Measurements from ENCODE around the gene JPT2. TPM values are rescaled to one million over a fixed set of nuclear protein-coding genes. Genes with fewer than 3 reads are reported as not detected.
"Not testable (repeated sequence)": the region's sequence is repeated elsewhere in the genome, so short reads cannot be mapped to it uniquely, and the experiment has no call there.

JPT2 gene
- polyA plus RNA-seq, 1 experiment = 41.2 TPM

- TF ChIP-seq CTCF (IDR thresholded peaks at IDR 0.05; ENCODE audit: low read depth, low read length) = no peak
- POLR2A ChIA-PET = interaction anchor here (0.7 kb wide), 1 partner anchor 272 kb away, joined by 5 read pairs; no protein-coding TSS in a partner anchor
- Histone ChIP-seq H3K4me3 (ENCODE audit: low read depth, low read length) (no peak overlapping the region), H3K27ac (ENCODE audit: low read depth, low read length) (no peak overlapping the region), H3K9me3 (ENCODE audit: control insufficient read depth, insufficient read depth, low read length) (no peaks in the 10 kb centered on the region; the same call in 1 of the 2 replicates), H3K27me3 (ENCODE audit: control insufficient read depth, insufficient read depth, low read length) (no peaks in the 10 kb centered on the region)
- no peak for DNase-seq (ENCODE audit: low read depth, low spot score)
- CTCF ChIA-PET = no interaction called here
These were observed 32.9 kb downstream of the JPT2 start for GRCh38 chr16:1710811-1711507.

DNA sequence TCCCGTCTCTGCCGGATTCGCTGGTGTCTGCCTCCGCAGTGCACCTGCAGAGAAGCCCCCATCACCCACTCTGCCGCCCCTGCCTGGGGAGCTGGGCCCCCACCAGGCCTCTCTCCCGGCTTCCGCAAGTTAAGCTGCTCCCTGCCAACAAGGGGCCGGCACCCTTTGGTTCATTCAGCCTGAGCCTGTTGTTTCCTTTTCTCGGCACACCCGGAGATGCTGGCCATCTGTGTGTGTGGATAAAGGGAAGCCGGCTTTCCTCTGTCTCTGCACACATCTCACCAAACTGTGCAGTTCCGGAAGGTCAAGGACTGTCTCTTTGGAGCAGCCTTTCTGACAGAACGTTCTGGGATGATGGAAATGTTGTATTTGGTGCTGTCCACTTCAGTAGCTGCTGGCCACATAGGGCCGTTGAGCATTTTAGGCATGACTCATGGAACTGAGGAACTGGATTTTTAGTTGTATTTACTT lies 34.7 kb downstream of the JPT2 start:
- ChIA-PET CTCF (no interaction called here), POLR2A (no interaction called here)
- H3K9me3 ChIP-seq (ENCODE audit: control insufficient read depth, insufficient read depth, low read length) = no peaks in the 10 kb centered on the region; the same call in 1 of the 2 replicates
- DNase-seq (ENCODE audit: low read depth, low spot score) = no peak
- no peak for TF ChIP-seq CTCF (IDR thresholded peaks at IDR 0.05; ENCODE audit: low read depth, low read length)
- no peaks in the 10 kb centered on the region for H3K27me3 ChIP-seq (ENCODE audit: control insufficient read depth, insufficient read depth, low read length)
- H3K27ac ChIP-seq (ENCODE audit: low read depth, low read length) = no peak overlapping the region
- H3K4me3 ChIP-seq (ENCODE audit: low read depth, low read length) = no peak overlapping the region

GRCh38 chr16:1713331-1713730 lies 35.3 kb downstream of the JPT2 start:
- ChIA-PET POLR2A (no interaction called here), CTCF (no interaction called here)
- Histone ChIP-seq H3K9me3 (ENCODE audit: control insufficient read depth, insufficient read depth, low read length) (no peaks in the 10 kb centered on the region; the same call in 1 of the 2 replicates), H3K4me3 (ENCODE audit: low read depth, low read length) (no peak overlapping the region), H3K27ac (ENCODE audit: low read depth, low read length) (no peak overlapping the region), H3K27me3 (ENCODE audit: control insufficient read depth, insufficient read depth, low read length) (no peaks in the 10 kb centered on the region)
- no peak for DNase-seq (ENCODE audit: low read depth, low spot score)
- no peak for TF ChIP-seq CTCF (IDR thresholded peaks at IDR 0.05; ENCODE audit: low read depth, low read length)

- no peak overlapping the region for H3K27ac ChIP-seq (ENCODE audit: low read depth, low read length)
- ChIA-PET POLR2A (no interaction called here), CTCF (no interaction called here)
- no peak for TF ChIP-seq CTCF (IDR thresholded peaks at IDR 0.05; ENCODE audit: low read depth, low read length)
- H3K4me3 ChIP-seq (ENCODE audit: low read depth, low read length) = no peak overlapping the region
- DNase-seq (ENCODE audit: low read depth, low spot score) = no peak
- no peaks in the 10 kb centered on the region for H3K27me3 ChIP-seq (ENCODE audit: control insufficient read depth, insufficient read depth, low read length)
- no peaks in the 10 kb centered on the region; the same call in 1 of the 2 replicates for H3K9me3 ChIP-seq (ENCODE audit: control insufficient read depth, insufficient read depth, low read length)
These were observed 35.9 kb downstream of the JPT2 start for GRCh38 chr16:1713933-1714332.

DNA sequence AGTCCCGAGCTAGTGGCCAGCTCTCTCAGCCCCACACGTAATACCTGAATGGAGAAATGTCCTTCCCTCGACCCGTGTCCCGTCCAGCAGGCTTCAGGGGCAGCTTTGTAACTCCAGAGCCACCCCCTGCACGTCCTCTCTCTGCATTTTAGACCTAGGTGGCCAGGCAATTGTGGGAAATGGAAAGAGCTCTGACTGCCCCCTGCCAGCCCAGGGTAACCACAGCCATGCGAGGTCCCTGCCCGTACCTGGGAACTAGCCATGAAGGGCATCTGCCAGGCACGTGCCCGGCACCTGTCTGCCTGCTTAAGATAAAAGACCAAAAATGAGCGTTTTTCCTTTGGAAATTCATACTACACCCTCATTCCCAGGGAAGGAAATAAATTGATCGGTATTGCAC lies 37.1 kb downstream of the JPT2 start:
- CTCF ChIA-PET = interaction anchor here (1.3 to 1.4 kb wide), 2 partner anchors 9 kb away, joined by 10 to 11 read pairs; partner anchors contain the start of gene MAPK8IP3
- H3K27ac ChIP-seq (ENCODE audit: low read depth, low read length) = no peak overlapping the region

GRCh38 chr16:1718236-1718635 lies 40.2 kb downstream of the JPT2 start:
- POLR2A ChIA-PET; H3K27ac ChIP-seq (ENCODE audit: low read depth, low read length); H3K27me3 ChIP-seq (ENCODE audit: control insufficient read depth, insufficient read depth, low read length); H3K4me3 ChIP-seq (ENCODE audit: low read depth, low read length); H3K9me3 ChIP-seq (ENCODE audit: control insufficient read depth, insufficient read depth, low read length); DNase-seq (ENCODE audit: low read depth, low spot score): not testable (repeated sequence)
- CTCF ChIA-PET = interaction anchor here (2.3 kb wide), 1 partner anchor 12 kb away, joined by 7 read pairs; the partner anchor contains the start of gene MAPK8IP3

More for the DNA sequence above, 37.1 kb downstream of the JPT2 start:
- DNase-seq (ENCODE audit: low read depth, low spot score) = no peak
- POLR2A ChIA-PET = no interaction called here
- no peak overlapping the region for H3K4me3 ChIP-seq (ENCODE audit: low read depth, low read length)
- TF ChIP-seq CTCF (IDR thresholded peaks at IDR 0.05; ENCODE audit: low read depth, low read length) = no peak
- no peaks in the 10 kb centered on the region; the same call in 1 of the 2 replicates for H3K9me3 ChIP-seq (ENCODE audit: control insufficient read depth, insufficient read depth, low read length)
- H3K27me3 ChIP-seq (ENCODE audit: control insufficient read depth, insufficient read depth, low read length) = no peaks in the 10 kb centered on the region

GRCh38 chr16:1719559-1720229 lies 41.6 kb downstream of the JPT2 start:
- H3K27ac ChIP-seq (ENCODE audit: low read depth, low read length); H3K4me3 ChIP-seq (ENCODE audit: low read depth, low read length); DNase-seq (ENCODE audit: low read depth, low spot score); H3K9me3 ChIP-seq (ENCODE audit: control insufficient read depth, insufficient read depth, low read length); H3K27me3 ChIP-seq (ENCODE audit: control insufficient read depth, insufficient read depth, low read length); CTCF ChIA-PET; POLR2A ChIA-PET: not testable (repeated sequence)
